Ovary (tissue), 3 donors: ENCODE results near the gene SYNDIG1.

Source experiments
- CTCF ChIP-seq, 3 donors: fragments of 450-650 bp in 2 of 3; fragments of 200-600 bp in 1 of 3; IDR thresholded peaks; one replicate each; pipeline versions ENCODE4 v1.5.1 to v1.8.0; 2016 to 2022; ENCODE audit warnings: antibody characterized with exemption in 3 of 3, mild to moderate bottlenecking in 1 of 3
- EP300 ChIP-seq: sonication (generic); formaldehyde crosslinking; IDR thresholded peaks from one replicate; pipeline ENCODE4 v1.6.1; 2017; ENCODE audit warnings: antibody characterized with exemption
- donor health status: DM: no; HTN: no; CAD: no.

DNA sequence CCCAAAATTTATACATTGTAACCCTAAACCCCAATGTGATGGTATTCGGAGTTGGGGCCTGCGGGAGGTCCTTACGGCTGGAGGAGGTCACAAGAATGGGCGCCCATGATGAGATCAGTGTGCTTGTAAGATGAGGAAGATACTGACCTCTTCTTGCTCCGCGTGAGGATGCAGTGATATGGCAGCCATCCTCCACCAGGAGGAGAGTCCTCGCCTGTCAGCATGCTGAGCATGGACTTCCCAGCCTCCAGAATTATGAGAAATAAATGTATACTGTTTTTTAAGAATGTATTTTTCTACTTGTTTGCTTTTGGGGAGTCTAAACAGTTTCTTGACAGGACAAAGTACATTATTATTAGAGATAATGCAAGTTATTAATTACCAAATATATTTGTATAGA, 8.7 kb upstream of the SYNDIG1 start:
- TF ChIP-seq CTCF (IDR thresholded peaks at IDR 0.05) (no peak), EP300 (no peak)
